ENCODE measurements around the gene ALDOB.

DNA sequence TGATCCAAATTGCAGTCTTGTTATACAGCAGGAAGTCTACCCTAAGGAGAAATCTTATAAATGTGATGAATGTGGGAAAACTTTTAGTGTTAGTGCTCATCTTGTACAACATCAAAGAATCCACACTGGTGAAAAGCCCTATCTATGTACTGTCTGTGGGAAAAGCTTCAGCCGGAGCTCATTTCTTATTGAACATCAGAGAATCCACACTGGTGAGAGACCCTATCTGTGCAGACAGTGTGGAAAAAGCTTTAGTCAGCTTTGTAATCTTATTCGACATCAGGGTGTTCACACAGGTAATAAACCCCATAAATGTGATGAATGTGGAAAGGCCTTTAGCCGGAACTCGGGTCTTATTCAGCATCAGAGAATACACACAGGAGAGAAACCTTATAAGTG, 26.5 kb downstream of the ALDOB start:
- TF ChIP-seq ZC3H11A (IDR thresholded peaks at IDR 0.05) (no peak), TP53 (CRISPR knock-in tag; IDR thresholded peaks at IDR 0.05) (no peak), RFX5 (IDR thresholded peaks at IDR 0.05) (no peak)

All from A549 (cell line).